ENCODE measurements around the gene PTPRD.

DNA sequence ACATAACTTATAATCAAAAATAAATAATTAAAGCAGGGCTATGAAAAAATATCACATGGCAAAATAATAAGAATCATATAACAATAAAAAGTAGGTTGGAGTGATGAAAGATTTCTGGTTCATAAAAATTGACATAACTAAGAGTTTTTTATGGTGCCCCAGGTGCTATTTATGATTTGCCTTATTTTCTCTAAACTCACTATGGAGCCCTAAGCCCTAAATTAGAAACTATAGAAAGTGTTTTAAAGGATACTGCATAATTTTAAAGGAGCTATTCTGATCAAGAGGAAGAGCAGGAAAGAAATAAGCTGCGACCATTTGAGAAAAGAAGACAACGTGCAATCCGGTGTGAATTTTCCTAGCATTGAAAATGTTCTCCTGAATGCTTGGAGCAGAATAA, 2178.2 kb downstream of the PTPRD start:
- TF ChIP-seq, protein P1, sequence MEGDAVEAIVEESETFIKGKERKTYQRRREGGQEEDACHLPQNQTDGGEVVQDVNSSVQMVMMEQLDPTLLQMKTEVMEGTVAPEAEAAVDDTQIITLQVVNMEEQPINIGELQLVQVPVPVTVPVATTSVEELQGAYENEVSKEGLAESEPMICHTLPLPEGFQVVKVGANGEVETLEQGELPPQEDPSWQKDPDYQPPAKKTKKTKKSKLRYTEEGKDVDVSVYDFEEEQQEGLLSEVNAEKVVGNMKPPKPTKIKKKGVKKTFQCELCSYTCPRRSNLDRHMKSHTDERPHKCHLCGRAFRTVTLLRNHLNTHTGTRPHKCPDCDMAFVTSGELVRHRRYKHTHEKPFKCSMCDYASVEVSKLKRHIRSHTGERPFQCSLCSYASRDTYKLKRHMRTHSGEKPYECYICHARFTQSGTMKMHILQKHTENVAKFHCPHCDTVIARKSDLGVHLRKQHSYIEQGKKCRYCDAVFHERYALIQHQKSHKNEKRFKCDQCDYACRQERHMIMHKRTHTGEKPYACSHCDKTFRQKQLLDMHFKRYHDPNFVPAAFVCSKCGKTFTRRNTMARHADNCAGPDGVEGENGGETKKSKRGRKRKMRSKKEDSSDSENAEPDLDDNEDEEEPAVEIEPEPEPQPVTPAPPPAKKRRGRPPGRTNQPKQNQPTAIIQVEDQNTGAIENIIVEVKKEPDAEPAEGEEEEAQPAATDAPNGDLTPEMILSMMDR (conservative IDR thresholded peaks at IDR 0.05; ENCODE audit: low read length), result no peak
- TF ChIP-seq EZH2phosphoT487 (IDR thresholded peaks at IDR 0.05; ENCODE audit: borderline replicate concordance), result no peak

Measured in Loucy (cell line).